IMR-90 (cell line): Measurements from ENCODE around the gene NUP37. TPM values are rescaled to one million over a fixed set of nuclear protein-coding genes. Genes with fewer than 3 reads are reported as not detected.
"Not testable (repeated sequence)": the region's sequence is repeated elsewhere in the genome, so short reads cannot be mapped to it uniquely, and the experiment has no call there.

Source experiments
- ATAC-seq: fragments of 200-7000 bp; cut with Tn5 transposase; 2 replicates; pipeline ENCODE4 v1.9.1; 2020; ENCODE audit warnings: low read depth, mild to moderate bottlenecking, moderate library complexity
- BruUV-seq: library from RNA; stranded (reverse); fragments of 400-500 nt; replicated peaks from 2 replicates; lab custom pipeline; 2021; lab: Mats Ljungman, UMichigan
- CTCF ChIA-PET: fragments of 300-600 bp; formaldehyde crosslinking; extraction: SDS; loops from one replicate; lab custom pipeline; 2021; ENCODE audit warnings: antibody characterized with exemption; lab: Yijun Ruan, JAX
- POLR2A ChIA-PET: fragments of 300-600 bp; sonication (Branson Sonifier 250); formaldehyde crosslinking; loops from one replicate; lab custom pipeline; 2022; ENCODE audit warnings: antibody characterized with exemption; ENCODE audit not compliant: unreplicated experiment; lab: Charles Lee
- DNase-seq: peaks from one replicate; pipeline ENCODE4 v3.0.0; 2013
- H2AFZ ChIP-seq: replicated peaks from 2 replicates; pipeline ENCODE3; 2013; ENCODE audit warnings: low read length, mild to moderate bottlenecking; ENCODE audit not compliant: poor library complexity
- H2AK5ac ChIP-seq: 2 replicates; pipeline ENCODE4 v1.6.1; 2013; ENCODE audit warnings: low read depth, low read length, inconsistent platforms
- H2AK9ac ChIP-seq: replicated peaks from 2 replicates; pipeline ENCODE3; 2013; ENCODE audit warnings: mild to moderate bottlenecking, low read depth, low read length, moderate library complexity; ENCODE audit not compliant: poor library complexity
- H2BK120ac ChIP-seq: 2 replicates; pipeline ENCODE4 v1.6.1; 2013; ENCODE audit warnings: low read depth, low read length, inconsistent platforms
- H2BK15ac ChIP-seq: 3 replicates; pipeline ENCODE4 v1.6.1; 2013; ENCODE audit warnings: low read depth, low read length, inconsistent platforms
- H2BK20ac ChIP-seq: 2 replicates; pipeline ENCODE4 v1.6.1; 2013; ENCODE audit warnings: low read depth, mild to moderate bottlenecking, inconsistent platforms, low read length, moderate library complexity
- H2BK5ac ChIP-seq: 2 replicates; pipeline ENCODE4 v1.6.1; 2013; ENCODE audit warnings: mild to moderate bottlenecking, low read depth, low read length, inconsistent platforms; ENCODE audit not compliant: poor library complexity, severe bottlenecking
- H3K14ac ChIP-seq: replicated peaks from 2 replicates; pipeline ENCODE4 v1.6.1; 2013; ENCODE audit warnings: low read depth, low read length, inconsistent platforms
- H3K18ac ChIP-seq: 2 replicates; pipeline ENCODE4 v1.6.1; 2013; ENCODE audit warnings: low read depth, low read length, control low read depth
- H3K23ac ChIP-seq: 2 replicates; pipeline ENCODE4 v1.6.1; 2013; ENCODE audit warnings: low read depth, low read length, inconsistent platforms
- H3K27ac ChIP-seq: 2 replicates; pipeline ENCODE4 v1.5.1; 2013; ENCODE audit warnings: mild to moderate bottlenecking, control low read depth, low read length; ENCODE audit not compliant: insufficient read depth
- H3K27me3 ChIP-seq: 2 replicates; pipeline ENCODE4 v1.6.1; 2013; ENCODE audit warnings: low read length; ENCODE audit not compliant: control insufficient read depth, insufficient read depth
- H3K36me3 ChIP-seq: 2 replicates; pipeline ENCODE4 v1.6.1; 2013; ENCODE audit warnings: low read length, mixed read lengths; ENCODE audit not compliant: control insufficient read depth, insufficient read depth
- H3K4ac ChIP-seq: 2 replicates; pipeline ENCODE4 v1.6.1; 2013; ENCODE audit warnings: low read depth, low read length, inconsistent platforms
- H3K4me1 ChIP-seq: 2 replicates; pipeline ENCODE4 v1.6.1; 2013; ENCODE audit warnings: low read length, mixed read lengths; ENCODE audit not compliant: control insufficient read depth, insufficient read depth
- H3K4me2 ChIP-seq: 2 replicates; pipeline ENCODE4 v1.6.1; 2013; ENCODE audit warnings: low read depth, mild to moderate bottlenecking, control low read depth, low read length, moderate library complexity
- H3K4me3 ChIP-seq: 2 replicates; pipeline ENCODE4 v1.5.1; 2013; ENCODE audit warnings: low read depth, mild to moderate bottlenecking, control low read depth, low read length, moderate library complexity; ENCODE audit not compliant: insufficient read depth
- H3K56ac ChIP-seq: 2 replicates; pipeline ENCODE4 v1.6.1; 2013; ENCODE audit warnings: low read length, inconsistent platforms; ENCODE audit not compliant: insufficient read depth; ENCODE audit errors: extremely low read depth
- H3K79me1 ChIP-seq, 2 experiments: 2 replicates each; pipeline ENCODE4 v1.6.1; 2013; ENCODE audit warnings: low read length in 2 of 2, inconsistent platforms in 1 of 2, low read depth in 1 of 2
- H3K9ac ChIP-seq: 2 replicates; pipeline ENCODE4 v1.6.1; 2013; ENCODE audit warnings: low read depth, low read length, control low read depth
- H3K9me1 ChIP-seq: 2 replicates; pipeline ENCODE4 v1.6.1; 2013; ENCODE audit warnings: low read length, inconsistent platforms; ENCODE audit not compliant: insufficient read depth
- H3K9me3 ChIP-seq: 2 replicates; pipeline ENCODE4 v1.6.1; 2013; ENCODE audit warnings: low read length; ENCODE audit not compliant: control insufficient read depth, insufficient read depth
- H4K20me1 ChIP-seq: 2 replicates; pipeline ENCODE4 v1.6.1; 2013; ENCODE audit warnings: low read length, inconsistent platforms; ENCODE audit not compliant: insufficient read depth
- H4K5ac ChIP-seq: 2 replicates; pipeline ENCODE4 v1.6.1; 2013; ENCODE audit warnings: mild to moderate bottlenecking, low read depth, low read length, control low read depth
- H4K8ac ChIP-seq, 2 experiments: 2 replicates each; pipeline ENCODE4 v1.6.1; 2013; ENCODE audit warnings: low read depth in 2 of 2, low read length in 2 of 2, control low read depth in 1 of 2, inconsistent platforms in 1 of 2
- H4K91ac ChIP-seq: 2 replicates; pipeline ENCODE4 v1.6.1; 2013; ENCODE audit warnings: low read depth, low read length, inconsistent platforms; ENCODE audit not compliant: insufficient read depth
- WGBS, 2 experiments: methylation state at CpG; one replicate each; pipeline versions ENCODE4 v1.1.5 to v1.1.7; 2013; ENCODE audit warnings: missing lambda C conversion rate in 2 of 2; ENCODE audit not compliant: insufficient read length in 1 of 2; ENCODE audit errors: extremely low coverage in 2 of 2; 5-methylcytosine and 5-hydroxymethylcytosine counted together
- dilution Hi-C: fragments of 300-500 bp; cut with HindIII; formaldehyde crosslinking; loops from one replicate; pipeline ENCODE4 v1.14.3; 2018; ENCODE audit warnings: low sequenced_read_pairs; ENCODE audit not compliant: unreplicated experiment
- in situ Hi-C: fragments of 300-500 bp; cut with MboI; formaldehyde crosslinking; loops from 3 replicates; pipeline ENCODE4 v1.14.3; 2019; ENCODE audit warnings: low sequenced_read_pairs, inconsistent platforms, mixed read lengths
- intact Hi-C: fragments of 100-400 bp; cut with micrococcal nuclease; formaldehyde crosslinking; loops from 2 replicates; pipeline ENCODE4 v1.10.0; 2022
- polyA plus RNA-seq, 3 experiments: library from polyadenylated mRNA; depleted of rRNA; stranded (reverse); fragments of >200 nt; gene quantifications; 2 replicates each; pipeline ENCODE4 v1.2.3, GENCODE V29; 2012; ENCODE audit warnings: low replicate concordance in 1 of 3
- total RNA-seq: library from RNA; depleted of rRNA; stranded (reverse); fragments of >200 nt; gene quantifications from 2 replicates; pipeline ENCODE4 v1.2.3, GENCODE V29; 2012

The NUP37 gene
- total and polyA plus RNA-seq, 2 of the 4 experiments (the other 2 are of a cell fraction): 41.1 to 55.0 TPM

GRCh38 chr12:102137619-102138018 lies 17.7 kb upstream of the NUP37 start:
- H3K14ac ChIP-seq, H3K4me3 ChIP-seq, H3K27me3 ChIP-seq, H3K4me2 ChIP-seq, H2AFZ ChIP-seq, H3K9me1 ChIP-seq, in situ Hi-C loops, H3K18ac ChIP-seq, ATAC-seq, H3K36me3 ChIP-seq, POLR2A ChIA-PET, H3K9ac ChIP-seq, H4K5ac ChIP-seq, H3K9me3 ChIP-seq, H3K56ac ChIP-seq, H3K23ac ChIP-seq, H2AK5ac ChIP-seq, H4K20me1 ChIP-seq, H4K91ac ChIP-seq, H3K4ac ChIP-seq, dilution Hi-C loops, H4K8ac ChIP-seq, H3K27ac ChIP-seq, H2AK9ac ChIP-seq, intact Hi-C loops, H2BK120ac ChIP-seq, H3K4me1 ChIP-seq, H2BK15ac ChIP-seq, BruUV-seq, H2BK5ac ChIP-seq, DNase-seq, CTCF ChIA-PET, H3K79me1 ChIP-seq, H2BK20ac ChIP-seq: not testable (repeated sequence)
- WGBS, 2 experiments: no CpG with 5 or more reads among the region's 8 CpGs

- dilution Hi-C loops, H2BK15ac ChIP-seq, H3K14ac ChIP-seq, H3K9me3 ChIP-seq, in situ Hi-C loops, H4K5ac ChIP-seq, H3K4ac ChIP-seq, H3K4me1 ChIP-seq, H3K4me3 ChIP-seq, H2BK5ac ChIP-seq, H2AK9ac ChIP-seq, H2BK120ac ChIP-seq, H3K4me2 ChIP-seq, ATAC-seq, POLR2A ChIA-PET, H3K9ac ChIP-seq, DNase-seq, H3K23ac ChIP-seq, H3K27ac ChIP-seq, intact Hi-C loops, H4K8ac ChIP-seq, BruUV-seq, H3K56ac ChIP-seq, H3K36me3 ChIP-seq, H4K20me1 ChIP-seq, H4K91ac ChIP-seq, CTCF ChIA-PET, H3K27me3 ChIP-seq, H3K79me1 ChIP-seq, H3K18ac ChIP-seq, H3K9me1 ChIP-seq, H2BK20ac ChIP-seq, H2AFZ ChIP-seq, H2AK5ac ChIP-seq: not testable (repeated sequence)
- no CpG with 5 or more reads among the region's 2 CpGs for WGBS, 2 experiments
These were observed 11.5 kb upstream of the NUP37 start for GRCh38 chr12:102131442-102131841.
